Right renal pelvis (tissue), 4 donors: ENCODE results near the gene TXNDC12. TPM values are rescaled to one million over a fixed set of nuclear protein-coding genes. Genes with fewer than 3 reads are reported as not detected.
A peak's percentile ranks its signal among the peaks of the same experiment; 100 is the strongest.

Source experiments
- DNase-seq, 4 donors: peaks; one replicate each; pipeline ENCODE4 v3.0.0-alpha.2; 2013; ENCODE audit warnings: low read depth in 4 of 4, low spot score in 3 of 4, missing footprints in 1 of 4
- polyA plus RNA-seq, 4 donors: library from polyadenylated mRNA; unstranded; fragments of 120-200 nt; gene quantifications; one replicate each; pipeline ENCODE4 v1.2.1, GENCODE V29; 2013; ENCODE audit not compliant: insufficient read length in 4 of 4

The TXNDC12 gene
- polyA plus RNA-seq, 4 donors, result 63.1 to 83.4 (median 69.9) TPM

DNA sequence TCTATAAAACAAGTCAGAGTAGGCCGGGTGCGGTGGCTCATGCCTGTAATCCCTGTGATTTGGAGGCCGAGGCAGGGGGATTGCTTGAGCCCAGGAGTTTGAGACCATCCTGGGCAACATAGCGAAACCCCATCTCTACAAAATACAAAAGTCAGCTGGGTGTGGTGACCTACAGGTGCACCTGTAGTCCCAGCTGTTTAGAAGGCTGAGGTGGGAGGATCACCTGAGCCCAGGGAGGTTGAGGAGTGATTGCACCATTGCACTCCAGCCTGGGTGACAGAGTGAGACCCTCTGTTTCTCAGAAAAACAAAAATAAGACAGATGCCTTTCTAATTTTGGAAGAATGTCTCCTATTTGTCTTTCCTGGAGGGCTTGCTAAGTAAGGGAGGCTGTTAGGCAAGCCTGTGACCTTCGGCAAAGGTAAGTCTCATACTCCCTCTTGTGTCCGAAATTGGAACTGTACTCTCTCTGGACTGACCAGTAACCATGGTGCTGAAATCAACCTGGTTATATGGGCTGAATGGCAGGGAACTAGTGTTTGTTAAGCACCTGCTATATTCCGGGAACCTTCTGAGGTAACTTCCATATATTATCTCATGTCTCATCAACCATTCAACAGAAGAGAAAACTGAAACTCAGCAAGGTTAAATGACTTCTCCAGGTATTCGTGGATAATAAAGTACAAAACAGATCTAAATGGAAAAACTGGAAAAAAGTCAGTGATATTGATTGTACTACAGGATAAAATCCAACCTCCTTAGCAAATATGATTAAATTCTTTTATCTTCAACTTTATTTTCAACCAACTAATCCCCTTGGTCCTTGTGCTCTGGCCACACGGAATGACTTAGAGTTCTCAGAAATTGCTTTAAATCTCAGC is 52.7 kb downstream of the TXNDC12 start:
- DNase-seq, result peak; percentile 68 to 86 (median 81)

GRCh38 chr1:51998701-51999100 is 56.3 kb downstream of the TXNDC12 start:
- no peak for DNase-seq

DNA sequence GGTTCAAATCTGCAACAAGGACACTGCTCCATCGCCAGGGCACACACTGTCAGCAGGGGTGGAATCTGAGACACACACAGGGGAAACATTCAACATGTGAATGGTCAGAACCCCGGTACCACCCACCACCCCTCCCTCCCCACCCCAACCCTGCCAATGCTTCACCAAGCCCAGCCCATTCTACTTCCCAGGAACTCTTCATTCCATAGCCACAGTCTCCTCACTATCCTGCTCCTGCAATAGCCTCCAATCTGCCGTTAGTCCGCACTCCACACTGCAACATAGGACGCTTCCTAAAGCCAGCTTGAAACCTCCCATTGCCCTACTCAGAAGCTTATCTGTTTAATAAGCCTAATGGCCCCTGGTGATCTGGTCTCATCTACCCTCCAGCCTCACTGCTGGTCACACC is 57.0 kb downstream of the TXNDC12 start:
- no peak for DNase-seq

DNA sequence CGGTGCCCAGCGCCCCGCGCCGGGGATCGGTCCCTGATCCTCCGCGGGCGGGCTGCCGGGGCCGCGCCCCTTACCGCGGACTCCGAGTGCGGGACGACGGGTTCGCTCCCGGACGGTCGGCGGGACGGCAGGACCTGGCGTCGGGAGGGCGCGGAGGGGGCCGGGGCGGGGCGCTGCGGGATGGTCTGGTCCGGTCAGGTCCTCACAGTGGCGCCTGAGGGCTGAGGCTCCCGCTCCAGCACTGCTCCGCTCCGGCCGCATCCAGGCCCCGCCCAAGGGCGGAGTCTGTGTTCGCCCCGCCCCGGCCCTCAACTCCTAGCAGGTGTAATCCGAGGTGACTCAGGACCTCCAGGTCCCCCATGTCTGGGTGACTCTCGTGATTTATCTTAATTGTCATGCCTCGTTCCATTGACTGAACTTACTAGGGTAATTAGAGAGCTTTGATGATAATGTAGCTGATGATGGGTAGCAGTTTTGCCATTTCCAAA is 64.5 kb downstream of the TXNDC12 start, which contains the start of gene RAB3B:
Gene RAB3B, minus strand, starts transcription at position 223 of the 488 bp plus-strand sequence. CDS start 13,583 bp downstream, outside the sequence.
- peak in 3 of 4 donors; percentile 37 to 57 (median 50) for DNase-seq

DNA sequence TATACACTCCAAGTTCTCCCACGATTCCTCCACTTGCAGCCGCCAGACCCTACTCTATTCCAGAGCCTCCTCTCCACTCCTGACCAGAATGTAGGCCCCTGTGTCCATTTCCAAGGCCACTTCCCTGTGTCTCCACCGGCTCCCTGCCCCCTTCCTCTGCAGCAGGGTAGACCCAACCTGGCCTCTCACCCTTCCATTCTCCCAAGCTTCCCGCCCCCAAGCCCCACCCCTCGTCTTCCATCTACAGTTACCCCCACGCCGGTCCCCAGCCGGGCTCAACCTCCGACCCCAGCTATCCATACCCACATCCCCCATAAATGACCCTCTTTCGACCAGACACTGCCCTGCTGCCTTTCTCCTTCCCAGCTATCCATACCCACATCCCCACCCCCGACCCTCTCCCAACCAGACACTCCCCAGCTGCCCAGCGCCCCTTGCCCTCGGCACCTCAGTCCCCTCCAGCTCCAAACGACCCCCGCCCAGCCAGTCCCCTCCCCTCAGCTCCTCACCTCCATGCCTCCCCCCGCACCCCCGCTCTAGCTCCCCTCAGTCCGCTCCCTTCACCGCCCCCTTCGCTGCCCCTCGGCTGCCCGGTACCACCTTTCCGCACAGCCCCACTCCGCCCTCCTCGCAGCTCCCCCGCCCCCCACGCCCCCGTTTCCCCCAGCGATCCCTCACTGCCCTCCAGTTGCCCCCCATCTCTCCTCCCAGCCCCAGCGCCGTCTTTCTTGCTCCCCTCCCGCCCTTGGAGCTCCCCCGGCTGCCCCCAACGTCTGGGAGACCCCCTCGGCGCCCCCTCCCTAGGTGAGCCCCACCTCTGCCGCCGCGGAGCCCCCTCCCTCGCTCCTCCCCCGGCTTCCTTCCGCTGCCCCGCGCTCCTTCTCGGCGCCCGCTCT is 65.2 kb downstream of the TXNDC12 start:
- no peak for DNase-seq

DNA sequence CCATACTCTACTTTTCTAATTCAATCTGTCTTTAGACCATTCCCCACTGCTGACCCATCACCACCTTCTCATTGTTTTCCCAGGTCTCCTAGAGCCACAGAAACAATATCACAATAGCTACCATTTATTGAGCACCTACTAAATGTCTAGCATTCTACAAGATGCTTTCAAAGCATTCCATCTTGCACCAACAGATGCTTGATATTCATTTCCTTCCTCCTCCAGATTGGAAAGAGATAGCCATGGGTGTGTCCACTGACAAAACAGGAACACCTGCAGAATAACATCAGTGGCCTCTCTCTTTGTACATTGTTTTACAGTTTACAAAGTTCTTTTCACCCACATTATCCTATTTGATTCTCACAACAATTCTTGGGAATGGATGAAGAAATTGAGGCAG is 66.7 kb downstream of the TXNDC12 start:
- DNase-seq, result no peak

DNA sequence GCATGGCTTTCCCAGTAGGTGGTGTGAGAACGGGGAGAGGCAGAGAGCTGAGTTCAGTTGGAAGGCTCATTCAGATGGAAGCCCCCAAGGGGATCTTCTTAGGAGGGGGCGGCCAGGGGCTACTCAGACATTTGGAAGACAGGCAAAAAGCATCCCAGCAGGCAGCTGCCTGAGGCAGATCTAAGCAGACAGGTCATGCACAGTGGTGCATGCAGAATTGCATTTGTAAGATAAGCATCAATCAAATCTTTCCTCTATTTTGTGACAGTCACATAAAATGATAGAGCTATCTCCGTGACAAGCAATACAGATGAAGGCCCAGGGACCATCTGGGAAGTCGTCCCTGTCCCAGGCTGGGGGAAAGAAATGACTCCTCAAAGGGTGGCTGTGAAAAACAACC is 68.3 kb downstream of the TXNDC12 start:
- DNase-seq, result no peak

DNA sequence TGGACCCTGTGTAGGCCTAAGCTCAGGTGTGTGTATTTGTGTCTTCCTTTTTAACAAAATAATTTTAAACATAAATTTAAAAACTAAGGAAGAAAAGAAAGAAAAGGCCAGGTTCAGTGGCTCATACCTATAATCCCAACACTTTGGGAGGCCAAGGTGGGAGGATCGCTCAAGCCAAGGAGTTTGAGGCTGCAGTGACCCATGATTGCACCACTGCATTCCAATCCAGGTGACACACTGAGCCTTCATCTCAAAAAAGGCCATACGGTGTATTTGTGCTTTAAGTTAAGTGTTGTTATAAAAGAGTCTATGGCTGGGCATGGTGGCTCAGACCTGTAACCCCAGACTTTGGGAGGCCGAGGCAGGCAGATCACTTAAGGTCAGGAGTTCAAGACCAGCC is 72.8 kb downstream of the TXNDC12 start:
- DNase-seq, result no peak

- DNase-seq, result no peak
These were observed 73.4 kb downstream of the TXNDC12 start for GRCh38 chr1:51981555-51981954.

- no peak for DNase-seq
These were observed 76.9 kb downstream of the TXNDC12 start for GRCh38 chr1:51978099-51978498.

DNA sequence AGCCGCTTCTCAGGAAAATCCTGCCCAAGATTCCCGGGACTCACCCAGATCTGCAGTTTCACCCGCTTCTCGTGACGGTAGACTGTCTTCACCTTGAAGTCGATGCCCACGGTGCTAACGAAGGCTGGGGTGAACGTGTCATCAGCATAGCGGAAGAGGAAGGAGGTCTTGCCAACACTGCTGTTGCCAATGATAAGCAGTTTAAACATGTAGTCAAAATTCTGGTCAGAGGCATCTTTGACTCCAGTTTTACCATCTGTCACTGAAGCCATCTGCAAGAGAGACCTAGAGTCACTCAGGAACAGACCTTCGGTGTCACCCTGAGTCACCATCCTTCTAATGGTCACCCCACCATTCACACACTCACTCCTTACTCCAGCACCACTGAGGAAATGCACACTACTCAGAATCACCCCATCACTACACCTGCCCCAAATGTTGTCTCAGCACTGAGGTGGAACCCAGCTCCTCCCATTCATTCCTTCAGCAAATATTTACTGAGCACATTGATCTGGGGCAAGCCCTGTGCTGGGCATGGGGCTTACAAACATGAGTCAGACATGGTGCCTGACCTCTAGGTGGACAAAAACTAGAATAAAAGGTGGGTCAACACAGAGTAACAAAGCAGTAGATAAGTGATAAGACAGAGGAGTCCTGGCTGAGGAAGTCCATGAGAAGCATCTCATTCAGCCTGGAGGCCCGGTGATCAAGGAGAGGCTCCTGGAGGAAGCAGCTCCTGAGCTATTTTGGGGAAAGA is 78.0 kb downstream of the TXNDC12 start:
- no peak for DNase-seq

DNA sequence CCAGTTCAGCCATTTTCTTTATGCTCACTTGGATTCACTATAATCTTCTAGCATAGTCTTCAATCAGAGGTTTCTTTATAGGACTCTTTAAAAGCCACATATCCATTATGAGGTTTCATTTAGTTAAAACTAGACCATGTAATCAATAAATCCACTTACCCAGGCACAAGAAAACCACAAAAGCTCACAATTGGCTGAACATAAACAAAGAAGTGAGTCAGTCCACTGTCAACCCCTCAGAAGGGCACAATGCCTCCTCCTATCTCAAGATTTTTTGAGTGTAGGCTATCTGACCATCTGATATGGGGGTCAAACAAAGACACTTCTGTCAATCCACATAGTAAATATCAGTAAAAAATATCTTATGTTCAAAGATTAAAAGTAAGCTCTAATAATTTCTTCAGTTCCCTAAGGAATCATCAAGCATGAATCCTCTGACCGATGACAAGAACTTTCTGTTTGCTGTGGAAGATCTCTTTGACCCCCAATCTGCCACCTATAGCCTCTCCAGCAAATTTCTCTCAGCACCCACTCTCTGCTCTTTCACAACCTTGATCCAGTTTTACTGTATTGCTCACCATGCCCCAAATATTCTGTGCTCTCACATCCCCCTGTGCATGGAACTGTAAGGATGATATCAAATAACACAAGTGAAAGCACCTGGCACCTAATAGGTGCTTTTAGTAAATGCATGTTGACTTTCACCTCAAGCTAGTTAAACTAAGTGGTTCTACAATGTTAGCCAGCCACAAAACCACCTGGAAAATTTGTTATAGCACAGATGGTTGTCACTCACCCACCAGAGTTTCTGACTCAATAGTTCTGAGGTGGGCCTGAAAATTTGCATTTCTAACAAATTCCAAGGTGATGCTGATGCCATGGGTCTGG is 81.2 kb downstream of the TXNDC12 start:
- no peak for DNase-seq

Other genes with a start within 250 kb of the TXNDC12 start
- 100 to 1,000 TPM; 115 to 148 (median 129) TPM for gene NRDC, start 176.5 kb downstream of the TXNDC12 start, polyA plus RNA-seq
- gene RAB3B, start 64.5 kb downstream of the TXNDC12 start, polyA plus RNA-seq, result 1 to 10 TPM; 4.4 to 5.7 (median 4.8) TPM
- gene KTI12, start 21.4 kb downstream of the TXNDC12 start, polyA plus RNA-seq, result 1 to 10 TPM; 5.9 to 6.8 (median 6.6) TPM
- 10 to 100 TPM; 76.5 to 90.9 (median 86.9) TPM for gene BTF3L4, start 1.1 kb upstream of the TXNDC12 start, polyA plus RNA-seq
- 10 to 100 TPM; 31.1 to 39.3 (median 38.3) TPM for gene ZFYVE9, start 86.9 kb upstream of the TXNDC12 start, polyA plus RNA-seq